OCI-LY1 (cell line): ENCODE measurements around the gene PEX26.

Source experiments
- H2AFZ ChIP-seq: fragments of 200-600 bp; sonication (generic), shearing (Covaris generic); 2 replicates; pipeline ENCODE4 v1.6.0; 2014; ENCODE audit warnings: antibody characterized with exemption, mild to moderate bottlenecking, low read length
- H3F3A ChIP-seq: fragments of 200-600 bp; sonication (generic), shearing (Covaris generic); 2 replicates; pipeline ENCODE4 v1.6.0; 2014; ENCODE audit warnings: mild to moderate bottlenecking, antibody characterized with exemption, low read length, moderate library complexity; ENCODE audit not compliant: insufficient read depth
- H3K27ac ChIP-seq: fragments of 200-600 bp; sonication (generic); 2 replicates; pipeline ENCODE4 v1.5.1; 2014; ENCODE audit warnings: low read length, mixed run types, mild to moderate bottlenecking, low read depth; ENCODE audit not compliant: poor library complexity, severe bottlenecking
- H3K27me3 ChIP-seq: fragments of 200-600 bp; sonication (generic); 2 replicates; pipeline ENCODE4 v1.6.0; 2014; ENCODE audit warnings: antibody characterized with exemption, mild to moderate bottlenecking, low read length, moderate library complexity; ENCODE audit not compliant: insufficient read depth
- H3K36me3 ChIP-seq: fragments of 200-600 bp; sonication (generic); 2 replicates; pipeline ENCODE4 v1.6.1; 2014; ENCODE audit warnings: mild to moderate bottlenecking, antibody characterized with exemption, low read length, moderate library complexity, mixed read lengths; ENCODE audit not compliant: insufficient read depth
- H3K4me1 ChIP-seq: fragments of 200-600 bp; sonication (generic); 2 replicates; pipeline ENCODE4 v1.5.1; 2014; ENCODE audit warnings: mild to moderate bottlenecking, low read length, moderate library complexity; ENCODE audit not compliant: insufficient read depth, severe bottlenecking
- H3K4me2 ChIP-seq: fragments of 200-600 bp; sonication (generic), shearing (Covaris generic); 2 replicates; pipeline ENCODE4 v1.6.1; 2014; ENCODE audit warnings: low read length
- H3K4me3 ChIP-seq: fragments of 200-600 bp; sonication (generic); 2 replicates; pipeline ENCODE4 v1.5.1; 2014; ENCODE audit warnings: low read length, low read depth, mild to moderate bottlenecking, mixed read lengths; ENCODE audit not compliant: poor library complexity, severe bottlenecking
- H3K79me2 ChIP-seq: fragments of 200-600 bp; shearing (Covaris generic); 2 replicates; pipeline ENCODE4 v1.6.1; 2016; ENCODE audit warnings: mixed run types, low read length, mixed read lengths; ENCODE audit not compliant: insufficient read depth
- H3K9ac ChIP-seq: fragments of 200-600 bp; sonication (generic), shearing (Covaris generic); 2 replicates; pipeline ENCODE4 v1.6.1; 2014; ENCODE audit warnings: mild to moderate bottlenecking, low read length, mixed read lengths
- H3K9me2 ChIP-seq: fragments of 200-600 bp; sonication (generic), shearing (Covaris generic); 2 replicates; pipeline ENCODE4 v1.6.1; 2014; ENCODE audit warnings: low read depth, mild to moderate bottlenecking, low read length, mixed read lengths
- H3K9me3 ChIP-seq: fragments of 200-600 bp; shearing (Covaris generic); 2 replicates; pipeline ENCODE4 v1.6.1; 2014; ENCODE audit warnings: low read length, mixed read lengths
- H4K20me1 ChIP-seq: fragments of 200-600 bp; sonication (generic), shearing (Covaris generic); 2 replicates; pipeline ENCODE4 v1.6.0; 2016; ENCODE audit warnings: mild to moderate bottlenecking, low read length; ENCODE audit not compliant: insufficient read depth
- CTCF ChIP-seq: fragments of 200-600 bp; sonication (generic), shearing (Covaris generic); IDR thresholded peaks from 2 replicates; pipeline ENCODE4 v1.5.1; 2017; ENCODE audit warnings: mild to moderate bottlenecking, antibody characterized with exemption, low read length, moderate library complexity, mixed read lengths
- EZH2 ChIP-seq: fragments of 200-600 bp; sonication (generic), shearing (Covaris generic); IDR thresholded peaks from 2 replicates; pipeline ENCODE4 v1.8.0; 2017; ENCODE audit warnings: borderline replicate concordance, mixed run types, mild to moderate bottlenecking, antibody characterized with exemption, low read length, moderate library complexity, mixed read lengths

Gene PEX26

GRCh38 chr22:18096823-18097222 is 19.0 kb downstream of the PEX26 start:
- Histone ChIP-seq H3K4me1 (no peaks in the 10 kb centered on the region), H3K27me3 (no peaks in the 10 kb centered on the region), H2AFZ (no peak overlapping the region), H3K4me3 (no peak overlapping the region), H4K20me1 (no peaks in the 10 kb centered on the region), H3K4me2 (no peak overlapping the region), H3K9me2 (no peaks in the 10 kb centered on the region), H3K9ac (no peak overlapping the region), H3K9me3 (no peaks in the 10 kb centered on the region), H3F3A (no peaks in the 10 kb centered on the region), H3K79me2 (no peaks in the 10 kb centered on the region), H3K27ac (no peak overlapping the region), H3K36me3 (peaks cover 29% of the 10 kb centered on the region)
- no peak for TF ChIP-seq EZH2
- TF ChIP-seq CTCF = no peak

GRCh38 chr22:18100781-18101180 is 23.0 kb downstream of the PEX26 start:
- Histone ChIP-seq H2AFZ (no peak overlapping the region), H3K27ac (no peak overlapping the region), H3K9me2 (no peaks in the 10 kb centered on the region), H3K4me3 (no peak overlapping the region), H3K27me3 (no peaks in the 10 kb centered on the region), H3K79me2 (no peaks in the 10 kb centered on the region), H3K4me2 (no peak overlapping the region), H3K9ac (no peak overlapping the region), H3K36me3 (peaks cover 22% of the 10 kb centered on the region), H3K9me3 (no peaks in the 10 kb centered on the region), H3K4me1 (no peaks in the 10 kb centered on the region), H4K20me1 (no peaks in the 10 kb centered on the region), H3F3A (no peaks in the 10 kb centered on the region)
- TF ChIP-seq CTCF (no peak), EZH2 (no peak)

DNA sequence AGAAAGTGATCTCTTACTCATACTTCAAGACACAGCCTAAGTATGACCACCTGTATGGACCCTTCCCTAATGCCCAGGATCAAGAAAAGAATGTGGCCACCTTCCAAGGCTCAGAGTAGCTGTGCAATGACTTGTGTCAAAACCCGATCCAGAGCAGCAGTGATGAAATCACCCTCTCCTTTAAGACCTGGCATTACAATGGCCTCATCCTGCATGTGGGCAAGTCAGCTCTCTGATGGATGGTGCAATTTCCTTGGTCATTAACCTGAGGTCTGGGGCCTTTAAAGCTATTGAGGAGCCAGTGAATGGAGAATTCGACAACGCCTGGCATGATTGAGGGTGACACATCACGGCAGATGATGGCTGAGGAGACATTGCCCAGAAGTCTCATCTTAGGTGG is 23.7 kb downstream of the PEX26 start:
- Histone ChIP-seq H3K4me2 (no peak overlapping the region), H3K79me2 (no peaks in the 10 kb centered on the region), H2AFZ (no peak overlapping the region), H3K27me3 (no peaks in the 10 kb centered on the region), H4K20me1 (no peaks in the 10 kb centered on the region), H3K9ac (no peak overlapping the region), H3K27ac (no peak overlapping the region), H3F3A (no peaks in the 10 kb centered on the region), H3K4me1 (no peaks in the 10 kb centered on the region), H3K36me3 (peaks cover 17% of the 10 kb centered on the region; the same call in 1 of the 2 replicates), H3K9me3 (no peaks in the 10 kb centered on the region), H3K4me3 (no peak overlapping the region), H3K9me2 (no peaks in the 10 kb centered on the region)
- TF ChIP-seq EZH2 (no peak), CTCF (no peak)
